GM18507 (cell line): Measurements from ENCODE around the gene EIF2AK3.

Experiments
- DNase-seq: peaks from one replicate; pipeline ENCODE4 v3.0.0; 2011; ENCODE audit warnings: low read depth; ENCODE audit not compliant: insufficient read length; ENCODE audit errors: extremely low spot score
- FAIRE-seq: peaks from 2 replicates; lab custom pipeline; 2011; peaks lifted over from hg19 to GRCh38; lab: Jason Lieb, UNC

Gene EIF2AK3

DNA sequence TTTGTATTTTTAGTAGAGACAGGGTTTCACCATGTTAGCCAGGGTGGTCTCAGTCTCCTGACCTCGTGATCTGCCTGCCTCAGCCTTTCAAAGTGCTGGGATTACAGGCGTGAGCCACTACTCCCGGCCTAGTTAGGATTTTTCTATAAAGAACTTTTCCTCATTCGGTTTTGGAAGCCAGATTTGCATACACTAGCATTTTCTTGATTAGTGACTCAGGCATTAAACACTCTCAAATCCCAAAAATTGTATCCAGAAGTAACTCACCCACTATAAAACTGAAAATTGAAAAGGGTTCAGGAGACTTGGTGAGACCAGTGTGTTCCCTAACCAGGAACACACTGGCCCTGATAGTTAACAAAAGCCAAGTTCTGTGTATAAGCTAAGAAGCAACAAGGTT lies 25.2 kb downstream of the EIF2AK3 start:
- FAIRE-seq = no peak
- DNase-seq = no peak

- FAIRE-seq (no peak), DNase-seq (no peak)
These were observed 26.0 kb downstream of the EIF2AK3 start for GRCh38 chr2:88601286-88601685.

DNA sequence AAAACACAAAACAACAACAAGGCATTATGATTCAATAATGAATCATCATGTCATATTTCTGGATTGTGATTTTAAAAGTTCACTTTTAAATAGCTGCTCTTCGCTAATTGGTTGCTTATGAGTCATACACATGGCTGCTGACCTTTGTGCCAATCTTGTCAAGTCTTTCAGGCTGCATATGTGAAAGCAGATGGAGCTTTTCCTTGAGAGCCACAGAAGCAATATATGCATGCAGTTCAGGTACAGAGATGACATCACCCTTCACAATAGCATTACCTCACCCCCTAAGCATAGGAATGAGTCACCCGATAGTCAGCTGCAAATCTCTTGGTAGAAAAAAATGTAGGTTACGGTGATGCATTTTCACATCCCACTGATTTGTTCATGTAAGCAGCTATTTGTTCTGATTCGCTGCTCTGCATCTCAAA lies 27.2 kb downstream of the EIF2AK3 start:
- DNase-seq = peak; percentile 67

DNA sequence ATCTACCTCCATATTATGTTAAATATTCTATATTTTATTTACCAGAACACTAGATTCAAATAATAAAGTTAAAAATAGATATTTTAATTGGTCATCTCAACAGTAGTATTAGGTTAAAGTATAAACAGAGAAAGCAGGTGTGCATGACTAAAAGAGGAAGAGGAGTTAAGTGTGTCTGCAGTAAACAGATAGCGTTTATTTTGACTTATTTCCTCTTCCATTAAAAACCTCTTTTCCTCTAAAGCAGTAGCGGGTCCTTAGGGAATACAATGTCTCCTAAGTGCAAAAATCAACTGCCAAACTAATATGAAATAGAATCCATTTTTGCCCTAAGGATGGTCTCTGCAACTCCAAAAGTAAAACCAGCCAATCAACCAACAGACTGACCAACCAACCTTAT lies 27.7 kb downstream of the EIF2AK3 start:
- DNase-seq (no peak), FAIRE-seq (no peak)

More for the DNA sequence above, 27.2 kb downstream of the EIF2AK3 start:
- FAIRE-seq = peak; percentile 99

GRCh38 chr2:88597168-88597567 lies 30.1 kb downstream of the EIF2AK3 start:
- no peak for FAIRE-seq
- DNase-seq = no peak

DNA sequence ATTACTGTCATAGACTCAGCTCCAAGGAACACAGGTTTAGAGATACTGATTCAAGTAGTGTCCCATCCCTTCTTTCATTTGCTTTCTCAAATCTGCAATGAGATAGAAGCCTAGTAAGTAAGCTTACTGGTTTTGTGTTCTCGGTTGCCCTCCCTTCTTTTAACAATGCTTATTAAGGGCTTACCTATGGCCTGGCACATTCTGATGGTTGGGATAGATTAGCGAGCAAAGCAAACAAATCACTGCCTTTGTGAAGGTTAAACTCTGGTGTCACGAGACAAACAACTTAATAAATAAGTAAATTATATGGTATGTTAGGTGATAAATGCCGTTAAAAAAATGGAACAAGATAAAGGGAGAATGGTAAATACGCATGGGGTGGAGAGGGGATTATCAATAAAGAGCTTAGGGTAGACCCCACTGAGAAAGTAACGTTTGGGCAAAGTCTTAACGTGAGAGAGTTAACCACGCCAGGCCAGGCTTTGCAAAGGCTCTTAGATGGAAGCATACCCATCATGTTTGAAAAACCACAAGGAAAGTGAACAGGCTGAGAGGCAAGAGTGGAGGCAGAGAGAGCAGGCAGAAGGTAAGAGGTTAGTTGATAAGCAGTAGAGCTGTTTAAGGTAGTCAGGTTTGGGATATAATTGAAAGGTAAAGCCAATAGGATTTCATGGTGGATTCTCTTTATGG lies 31.0 kb downstream of the EIF2AK3 start:
- FAIRE-seq (no peak), DNase-seq (no peak)

- DNase-seq (no peak), FAIRE-seq (no peak)
These were observed 35.6 kb downstream of the EIF2AK3 start for GRCh38 chr2:88591698-88592097.

GRCh38 chr2:88590998-88591613 lies 36.2 kb downstream of the EIF2AK3 start:
- FAIRE-seq (peak; percentile 94), DNase-seq (peak; percentile 42)

DNA sequence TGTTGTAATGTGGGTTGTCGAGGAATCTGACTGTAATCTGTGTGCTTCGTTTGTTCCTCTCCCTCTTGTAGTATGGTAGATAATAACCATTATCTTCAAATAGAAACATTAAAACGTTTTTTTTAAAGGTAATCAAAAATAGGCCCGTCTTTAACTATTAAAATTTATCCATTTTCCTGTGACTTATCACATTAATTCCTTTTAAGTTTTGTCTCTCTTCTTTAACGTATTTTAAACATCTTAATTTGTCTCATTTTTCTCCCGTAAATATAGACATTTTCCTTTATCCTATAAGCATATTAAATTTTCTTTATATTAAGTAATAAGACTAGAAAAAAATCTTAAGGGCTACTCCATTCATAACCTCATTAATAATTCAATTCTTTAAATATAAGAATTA lies 41.3 kb downstream of the EIF2AK3 start:
- DNase-seq = no peak
- FAIRE-seq = no peak

GRCh38 chr2:88582030-88582429 lies 45.2 kb downstream of the EIF2AK3 start:
- DNase-seq (no peak), FAIRE-seq (no peak)

GRCh38 chr2:88580088-88580487 lies 47.2 kb downstream of the EIF2AK3 start:
- no peak for DNase-seq
- no peak for FAIRE-seq

GRCh38 chr2:88575630-88576029 lies 51.6 kb downstream of the EIF2AK3 start:
- DNase-seq (no peak), FAIRE-seq (no peak)

GRCh38 chr2:88575051-88575450 lies 52.2 kb downstream of the EIF2AK3 start:
- no peak for FAIRE-seq

DNA sequence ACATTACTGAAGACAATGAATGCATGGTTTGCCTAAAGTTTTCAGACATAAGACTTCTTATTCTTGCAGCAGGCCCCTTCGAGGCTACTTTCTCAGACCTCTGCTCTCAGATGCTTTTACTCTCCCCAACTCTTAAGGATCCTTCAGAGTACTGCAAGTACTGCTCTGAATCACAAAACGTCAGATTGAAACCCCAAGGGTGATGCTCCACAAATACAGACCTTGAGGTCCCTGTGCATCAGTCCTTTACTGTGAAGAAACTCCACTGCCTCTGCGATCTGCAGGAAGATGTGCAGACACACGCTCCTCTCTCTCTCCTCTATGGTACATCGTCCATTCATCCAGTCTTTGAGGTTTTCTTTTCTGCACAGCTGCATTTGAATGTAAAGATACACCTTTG lies 52.8 kb downstream of the EIF2AK3 start:
- no peak for DNase-seq
- peak; percentile 73 for FAIRE-seq

More at GRCh38 chr2:88575051-88575450, 52.2 kb downstream of the EIF2AK3 start:
- DNase-seq = no peak

- no peak for DNase-seq
- FAIRE-seq = no peak
These were observed 59.1 kb downstream of the EIF2AK3 start for GRCh38 chr2:88568179-88568578.

- peak; percentile 62 for FAIRE-seq
- no peak for DNase-seq
These were observed 62.9 kb downstream of the EIF2AK3 start for GRCh38 chr2:88564402-88564801.

DNA sequence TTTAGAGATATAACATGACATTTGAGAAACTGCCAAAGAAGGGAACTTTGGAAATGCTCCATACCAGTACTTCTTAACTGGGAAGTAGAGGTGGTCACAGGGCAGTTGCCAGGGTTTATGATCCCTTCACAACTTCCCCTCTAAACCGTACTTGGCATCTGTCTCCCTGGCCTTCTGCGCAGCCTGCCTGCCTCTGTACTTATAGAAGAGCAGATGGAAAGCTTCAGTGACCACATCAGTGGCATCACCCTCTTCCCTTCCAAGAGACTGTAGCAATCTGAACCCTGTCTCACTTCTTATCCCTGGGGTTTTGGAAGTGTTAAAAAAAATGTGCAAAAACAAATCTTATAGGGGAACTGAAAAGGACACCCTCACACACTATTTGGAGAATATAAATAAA lies 64.1 kb downstream of the EIF2AK3 start:
- DNase-seq = no peak
- FAIRE-seq = no peak

- FAIRE-seq (peak; percentile 66), DNase-seq (no peak)
These were observed 65.4 kb downstream of the EIF2AK3 start for GRCh38 chr2:88561646-88562388.

DNA sequence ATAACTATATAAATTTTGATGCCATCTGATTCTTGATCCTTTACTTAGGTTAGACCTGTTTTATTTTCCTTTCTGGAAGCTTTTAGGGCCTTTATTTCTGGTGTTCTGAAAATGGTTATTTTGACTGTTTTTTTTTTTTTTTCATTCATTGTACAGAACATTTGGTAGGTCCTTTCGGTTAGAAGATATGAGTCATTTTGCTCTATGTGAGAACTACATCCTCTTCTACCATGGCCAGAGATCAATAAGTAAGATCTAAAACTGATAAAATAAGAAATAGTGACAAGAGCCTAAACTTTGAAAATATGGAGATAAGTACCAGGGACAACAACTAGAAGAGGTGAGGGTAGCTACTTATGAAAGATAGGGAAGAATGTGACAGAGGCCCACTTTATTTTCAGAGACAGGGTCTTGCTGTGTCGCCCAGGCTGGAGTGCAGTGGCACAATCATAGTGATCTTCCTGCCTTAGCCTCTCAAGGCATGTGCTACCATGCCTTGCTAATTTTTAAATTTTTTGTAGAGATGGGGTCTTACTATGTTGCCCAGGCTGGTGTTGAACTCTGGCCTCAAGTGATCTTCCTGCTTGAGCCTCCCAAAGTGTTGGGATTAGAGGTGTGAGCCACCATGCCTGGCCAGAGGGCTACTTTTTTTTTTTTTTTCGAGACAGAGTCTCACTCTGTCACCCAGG lies 66.5 kb downstream of the EIF2AK3 start:
- DNase-seq = no peak
- FAIRE-seq = peak; percentile 41

DNA sequence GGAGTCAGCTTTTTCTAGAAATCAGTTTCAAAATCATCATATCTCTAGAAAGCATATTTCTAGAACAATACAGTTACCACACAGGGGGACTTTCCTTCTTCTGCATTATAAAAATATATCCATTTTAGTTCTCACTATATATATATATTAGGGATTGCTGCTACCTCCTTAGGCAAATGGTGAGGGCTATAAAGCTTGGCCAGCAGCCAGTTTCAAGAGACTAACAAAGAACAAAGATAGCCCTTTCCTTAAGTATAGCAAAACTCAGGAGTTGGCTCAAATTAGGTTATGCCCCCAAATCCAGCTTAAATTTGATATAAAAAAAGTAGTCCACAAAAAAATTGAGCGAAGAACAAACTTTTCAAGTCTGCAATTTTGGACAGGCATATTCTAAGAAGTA lies 70.0 kb downstream of the EIF2AK3 start:
- no peak for FAIRE-seq
- DNase-seq = no peak
